Prostate gland (tissue), 2 donors: ENCODE data around the gene GDF7. TPM values are rescaled to one million over a fixed set of nuclear protein-coding genes. Genes with fewer than 3 reads are reported as not detected.
A peak's percentile ranks its signal among the peaks of the same experiment; 100 is the strongest.

Source experiments
- DNase-seq: peaks from one replicate; pipeline ENCODE4 v3.0.0-alpha.2; 2019; ENCODE audit warnings: low spot score
- H3K27ac ChIP-seq, 2 donors: fragments of 200-600 bp; sonication (generic); 2 replicates each; pipeline ENCODE4 v1.5.1; 2017 to 2019
- H3K27me3 ChIP-seq: fragments of 200-600 bp; sonication (generic); replicated peaks from 2 replicates; pipeline ENCODE4 v1.5.1; 2019; ENCODE audit not compliant: insufficient read depth
- H3K36me3 ChIP-seq, 2 donors: fragments of 200-600 bp; sonication (generic); 1 replicate in 1 of 2; 2 replicates in 1 of 2; pipeline versions ENCODE4 v1.5.1 to v1.8.1; 2017 to 2019
- H3K4me1 ChIP-seq: fragments of 200-600 bp; sonication (generic); replicated peaks from 2 replicates; pipeline ENCODE4 v1.5.1; 2019
- H3K4me3 ChIP-seq, 2 donors: fragments of 200-600 bp; sonication (generic); 2 replicates each; pipeline ENCODE4 v1.5.1; 2017 to 2019
- H3K9me3 ChIP-seq: fragments of 200-600 bp; sonication (generic); 2 replicates; pipeline ENCODE4 v1.5.1; 2017
- POLR2A ChIP-seq: fragments of 450-650 bp; IDR thresholded peaks from one replicate; pipeline ENCODE4 v1.6.1; 2016; ENCODE audit warnings: antibody characterized with exemption, mild to moderate bottlenecking
- POLR2AphosphoS5 ChIP-seq: sonication (generic); formaldehyde crosslinking; IDR thresholded peaks from one replicate; pipeline ENCODE4 v1.6.1; 2017; ENCODE audit warnings: antibody characterized with exemption
- WGBS: methylation state at CpG from one replicate; pipeline ENCODE4 v1.1.5; 2018; 5-methylcytosine and 5-hydroxymethylcytosine counted together
- intact Hi-C: fragments of 100-400 bp; cut with DNase I; formaldehyde crosslinking; loops from one replicate; pipeline ENCODE4 v1.14.2; 2022
- total RNA-seq, 2 donors: library from RNA; depleted of rRNA; stranded (reverse); fragments of >200 nt; gene quantifications; one replicate each; pipeline ENCODE4 v1.1.0, GENCODE V29; 2016
- TF ChIP-seq, protein P1 (sequence below), 4 experiments: fragments of 200-600 bp in 2 of 4; fragments of 450-650 bp in 2 of 4; sonication (generic) in 2 of 4; IDR thresholded peaks; 1 replicate in 3 of 4; 2 replicates in 1 of 4; pipeline ENCODE4 v1.5.1; 2016 to 2019; ENCODE audit warnings: antibody characterized with exemption in 4 of 4, mild to moderate bottlenecking in 2 of 4, moderate library complexity in 2 of 4

The GDF7 gene
- total RNA-seq, 2 donors from 2014 or later = 3.3 to 7.0 TPM

DNA sequence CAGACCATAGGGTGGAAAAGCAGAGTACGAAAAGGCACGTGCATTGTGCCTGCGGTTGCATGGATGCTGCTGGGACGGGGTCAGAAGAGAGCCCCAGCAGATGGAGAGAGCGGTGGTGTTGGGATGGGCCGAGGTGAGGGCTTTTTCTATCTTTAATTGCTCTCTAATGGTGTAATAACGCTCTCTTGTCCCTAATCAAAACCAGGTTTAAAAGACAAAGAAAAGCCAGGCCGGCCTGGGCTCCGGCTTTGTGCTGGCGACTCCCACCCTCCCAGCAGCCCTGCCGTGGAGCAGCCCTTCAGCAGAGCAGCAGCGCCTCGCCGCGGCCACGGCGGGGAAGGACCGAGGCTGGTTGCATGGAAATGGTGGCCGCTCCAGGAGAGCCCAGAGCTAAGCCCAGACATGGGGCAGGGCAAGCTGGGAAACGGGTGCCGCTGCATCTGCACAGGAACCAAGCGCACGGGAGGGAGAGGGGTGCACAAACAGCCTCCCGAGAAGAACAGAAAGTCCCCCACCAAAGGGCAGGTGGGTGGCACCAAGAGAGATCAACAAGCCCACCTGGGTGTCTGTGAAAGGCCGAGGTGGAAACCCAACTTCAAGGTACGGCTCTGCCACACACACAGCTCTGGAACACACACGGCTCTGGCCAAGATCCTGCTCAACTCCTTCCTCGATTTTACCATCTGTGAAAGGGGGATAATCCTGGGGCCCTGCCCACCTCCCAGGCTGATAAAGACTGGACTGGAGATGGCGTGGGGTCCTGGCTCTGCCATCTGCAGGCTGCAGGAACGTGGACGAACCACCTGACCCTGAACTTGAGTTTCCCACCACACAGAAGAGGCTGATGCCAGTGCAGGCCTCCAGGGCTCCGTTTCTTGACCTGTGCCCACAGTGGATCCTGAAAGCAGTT, 31.0 kb upstream of the GDF7 start:
- peaks cover 21% of the 10 kb centered on the region for H3K4me1 ChIP-seq
- WGBS = 30% methylated on average over 32 of the region's 32 CpGs
- intact Hi-C loops = loop anchor here (2.0 kb wide), 3 partner anchors 35 to 257 kb away; partner anchors contain the start of gene RHOB

DNA sequence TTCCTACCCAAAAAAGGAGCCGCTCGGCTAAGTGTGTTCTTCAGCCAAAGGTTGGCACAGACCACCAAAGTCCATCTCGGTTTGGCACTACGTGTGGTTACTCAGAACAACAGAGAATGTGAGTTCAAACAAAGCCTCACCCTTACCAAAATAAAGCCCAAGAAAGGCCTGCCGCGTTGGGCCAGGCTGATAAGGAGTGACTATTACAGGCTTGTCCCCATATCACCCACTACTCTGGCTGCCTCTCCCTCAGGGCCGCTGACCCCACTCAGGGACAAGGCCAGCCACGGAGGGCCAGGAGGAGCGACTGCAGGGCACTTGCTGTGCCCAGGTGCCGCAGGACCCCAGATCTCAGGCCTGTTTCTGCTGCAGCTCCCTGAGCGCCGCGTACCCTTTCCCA, 29.8 kb upstream of the GDF7 start:
- peak; percentile 30 for TF ChIP-seq POLR2AphosphoS5
- TF ChIP-seq, protein P1, sequence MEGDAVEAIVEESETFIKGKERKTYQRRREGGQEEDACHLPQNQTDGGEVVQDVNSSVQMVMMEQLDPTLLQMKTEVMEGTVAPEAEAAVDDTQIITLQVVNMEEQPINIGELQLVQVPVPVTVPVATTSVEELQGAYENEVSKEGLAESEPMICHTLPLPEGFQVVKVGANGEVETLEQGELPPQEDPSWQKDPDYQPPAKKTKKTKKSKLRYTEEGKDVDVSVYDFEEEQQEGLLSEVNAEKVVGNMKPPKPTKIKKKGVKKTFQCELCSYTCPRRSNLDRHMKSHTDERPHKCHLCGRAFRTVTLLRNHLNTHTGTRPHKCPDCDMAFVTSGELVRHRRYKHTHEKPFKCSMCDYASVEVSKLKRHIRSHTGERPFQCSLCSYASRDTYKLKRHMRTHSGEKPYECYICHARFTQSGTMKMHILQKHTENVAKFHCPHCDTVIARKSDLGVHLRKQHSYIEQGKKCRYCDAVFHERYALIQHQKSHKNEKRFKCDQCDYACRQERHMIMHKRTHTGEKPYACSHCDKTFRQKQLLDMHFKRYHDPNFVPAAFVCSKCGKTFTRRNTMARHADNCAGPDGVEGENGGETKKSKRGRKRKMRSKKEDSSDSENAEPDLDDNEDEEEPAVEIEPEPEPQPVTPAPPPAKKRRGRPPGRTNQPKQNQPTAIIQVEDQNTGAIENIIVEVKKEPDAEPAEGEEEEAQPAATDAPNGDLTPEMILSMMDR (IDR thresholded peaks at IDR 0.05) = no peak
- Histone ChIP-seq H3K36me3 (no peaks in the 10 kb centered on the region), H3K27me3 (no peaks in the 10 kb centered on the region), H3K4me3 (no peak overlapping the region), H3K27ac (peak overlapping the region; percentile 84 to 90), H3K9me3 (no peaks in the 10 kb centered on the region), H3K4me1 (peaks cover 23% of the 10 kb centered on the region)
- intact Hi-C loops = loop anchor here (2.0 kb wide), 2 partner anchors 190 to 258 kb away; partner anchors contain the start of gene RHOB
- DNase-seq = no peak
- WGBS = 65% methylated on average over 12 of the region's 13 CpGs

More for the DNA sequence above, 31.0 kb upstream of the GDF7 start:
- no peaks in the 10 kb centered on the region for H3K9me3 ChIP-seq
- peak overlapping the region; percentile 84 to 90 for H3K27ac ChIP-seq
- peak; percentile 85 for DNase-seq
- H3K27me3 ChIP-seq = no peaks in the 10 kb centered on the region
- H3K36me3 ChIP-seq = no peaks in the 10 kb centered on the region
- TF ChIP-seq POLR2A (no peak), POLR2AphosphoS5 (peak; percentile 83)
- TF ChIP-seq, protein P1 (IDR thresholded peaks at IDR 0.05) = peak; percentile 83 to 99 (median 94)
- no peak overlapping the region for H3K4me3 ChIP-seq

DNA sequence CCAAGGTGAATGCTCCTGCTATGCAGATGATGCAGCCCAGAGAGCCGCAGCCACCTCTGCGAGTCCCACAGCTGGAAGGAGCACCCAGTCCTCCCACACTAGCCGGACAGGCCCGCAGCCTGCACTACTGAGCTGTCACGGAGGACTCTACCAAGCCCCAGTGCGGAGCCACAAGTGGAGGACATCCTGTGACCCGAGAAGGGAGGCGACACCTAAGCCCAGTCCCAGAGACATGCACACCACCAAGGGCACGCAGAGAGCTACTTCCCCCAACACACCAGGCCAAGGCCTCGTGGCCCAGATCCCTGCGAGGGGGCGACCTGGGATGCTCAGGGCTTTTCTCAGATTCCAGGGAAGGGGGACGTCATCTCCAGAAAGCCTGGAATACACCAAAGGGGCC, 28.9 kb upstream of the GDF7 start:
- intact Hi-C loops = no loop called here
- Histone ChIP-seq H3K27me3 (no peaks in the 10 kb centered on the region), H3K4me3 (no peak overlapping the region), H3K9me3 (no peaks in the 10 kb centered on the region), H3K36me3 (no peaks in the 10 kb centered on the region), H3K4me1 (peaks cover 25% of the 10 kb centered on the region), H3K27ac (peak overlapping the region; percentile 84 to 90)
- WGBS = 91% methylated on average over 13 of the region's 13 CpGs
- DNase-seq = no peak
- TF ChIP-seq POLR2A (no peak), POLR2AphosphoS5 (no peak)
- TF ChIP-seq, protein P1 (IDR thresholded peaks at IDR 0.05) = no peak

DNA sequence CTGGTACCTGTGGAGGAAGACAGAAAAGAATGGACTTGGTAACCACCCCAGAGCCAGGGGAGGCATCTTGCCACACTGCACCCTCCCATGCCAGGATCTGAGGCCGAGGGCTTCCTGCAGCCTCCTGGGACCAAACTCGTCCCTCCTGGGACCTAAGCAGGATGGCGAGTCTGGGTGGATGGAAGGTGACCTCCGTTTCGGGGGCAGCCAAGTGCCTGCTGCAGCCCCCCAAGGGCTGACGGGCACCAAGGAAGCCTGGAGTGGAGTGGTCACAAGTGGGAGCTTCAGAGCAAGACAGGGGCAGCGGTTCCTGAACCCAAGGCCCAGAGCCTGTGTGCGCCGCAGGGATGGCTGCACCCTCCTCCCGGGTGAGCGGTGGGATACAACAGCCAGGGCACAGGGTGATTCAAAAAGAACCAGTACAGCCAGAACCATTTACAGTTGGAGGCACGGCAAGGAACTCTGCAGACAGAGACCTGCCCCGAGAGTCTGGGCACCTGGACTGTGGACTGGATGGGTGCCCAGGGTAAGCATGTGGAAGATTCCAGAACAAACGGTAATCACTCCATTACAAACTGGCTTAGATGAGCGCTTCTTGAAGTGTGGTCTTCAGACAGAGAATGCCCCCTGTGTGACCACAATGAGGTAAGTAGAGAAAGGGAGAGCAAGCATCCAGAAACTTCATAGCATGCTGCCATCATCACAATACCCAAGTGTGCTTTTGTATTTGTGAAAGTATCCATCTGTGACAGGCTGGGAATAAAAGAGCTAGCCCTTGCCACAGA, 28.1 kb upstream of the GDF7 start:
- intact Hi-C loops = no loop called here
- DNase-seq = no peak

More for the DNA sequence above, 28.1 kb upstream of the GDF7 start:
- Histone ChIP-seq H3K27ac (peak overlapping the region; percentile 84 to 90), H3K4me1 (peaks cover 23% of the 10 kb centered on the region), H3K4me3 (no peak overlapping the region), H3K36me3 (no peaks in the 10 kb centered on the region), H3K27me3 (no peaks in the 10 kb centered on the region), H3K9me3 (no peaks in the 10 kb centered on the region)
- 79% methylated on average over 15 of the region's 15 CpGs for WGBS
- TF ChIP-seq, protein P1 (IDR thresholded peaks at IDR 0.05) = no peak
- TF ChIP-seq POLR2AphosphoS5 (peak; percentile 25), POLR2A (no peak)
